GM21723 (cell line): ENCODE data around the gene MIER2.
"Not testable (repeated sequence)": the region's sequence is repeated elsewhere in the genome, so short reads cannot be mapped to it uniquely, and the experiment has no call there.

Experiments used
- ATAC-seq: cut with Tn5 transposase; IDR thresholded peaks from one replicate; pipeline ENCODE4 v1.9.1; 2021; ENCODE audit warnings: mild to moderate bottlenecking, moderate library complexity; ENCODE audit not compliant: unreplicated experiment

Gene MIER2

GRCh38 chr19:291006-291521 lies 53.5 kb downstream of the MIER2 start, which contains the start of gene PLPP2:
TSS of gene PLPP2 (minus strand) at chr19:291403. CDS start at chr19:291336, 67 bp downstream.
- no peak for ATAC-seq

DNA sequence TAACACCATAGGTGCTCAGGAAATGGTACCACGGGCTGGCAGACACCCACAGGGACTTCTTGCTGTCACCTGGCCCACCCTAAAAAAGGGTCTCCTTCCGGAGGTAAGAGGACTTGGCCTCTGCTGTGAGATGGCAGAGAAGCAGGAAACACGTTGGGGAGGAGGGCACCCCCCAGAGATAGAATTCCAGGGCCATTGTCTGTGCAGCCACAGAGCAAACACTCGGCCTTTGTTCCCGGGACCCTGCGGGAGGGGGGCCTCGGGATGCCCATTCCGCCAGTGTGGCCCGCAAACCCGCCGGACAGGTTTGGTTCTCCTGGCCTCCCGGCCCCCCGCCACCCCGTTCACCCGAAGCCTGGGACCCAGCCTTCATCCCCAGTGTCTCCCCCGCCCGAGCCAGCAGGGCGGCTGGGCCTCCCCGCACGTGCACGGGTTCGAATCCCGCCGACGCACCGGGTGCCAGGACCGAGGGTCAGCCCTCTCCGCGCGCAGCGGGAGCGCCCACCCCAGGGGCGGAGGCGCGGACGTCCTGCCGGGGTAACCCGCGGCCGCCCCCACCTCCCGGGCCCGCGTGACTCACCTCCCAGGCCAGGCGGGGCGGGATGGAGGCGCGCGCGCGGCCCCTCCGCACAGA lies 54.1 kb downstream of the MIER2 start:
- ATAC-seq, result no peak

DNA sequence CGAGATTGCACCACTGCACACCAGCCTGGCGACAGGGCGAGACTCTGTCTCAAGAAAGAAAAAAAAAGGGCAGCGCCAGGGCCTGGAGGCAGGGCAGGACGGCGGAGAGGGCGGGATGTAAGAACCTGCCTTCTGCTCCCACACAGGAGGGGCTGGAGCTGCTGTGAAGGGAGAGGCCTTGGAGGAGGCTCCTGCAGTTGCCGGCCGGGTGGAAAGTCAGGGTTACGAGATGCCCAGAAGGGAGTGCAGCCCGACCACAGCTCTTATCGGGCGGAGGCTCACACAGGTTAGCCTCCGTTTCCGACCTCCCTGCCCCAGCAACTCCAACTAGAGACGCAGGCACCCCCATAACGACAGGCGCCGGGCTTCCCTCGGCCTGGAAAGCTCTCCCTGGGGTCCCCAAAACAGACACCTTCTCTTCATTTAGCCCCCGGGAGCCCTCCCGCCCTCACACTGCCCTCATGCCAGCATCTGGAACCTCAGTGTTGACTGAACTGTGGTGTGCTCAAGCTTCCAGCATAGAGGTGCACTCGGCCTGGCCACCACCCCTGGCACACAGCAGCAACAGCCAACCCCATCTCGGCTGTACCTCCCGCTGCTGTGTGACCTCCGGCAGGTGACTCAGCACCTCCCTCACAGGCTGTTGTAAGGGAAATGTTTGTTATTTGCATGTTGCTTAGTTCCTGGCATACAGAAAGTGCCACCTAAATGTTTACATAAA lies 54.8 kb downstream of the MIER2 start:
- ATAC-seq, result no peak

GRCh38 chr19:288911-289310 lies 55.7 kb downstream of the MIER2 start:
- no peak for ATAC-seq

- no peak for ATAC-seq
Measured at GRCh38 chr19:287381-287871, 57.2 kb downstream of the MIER2 start.

DNA sequence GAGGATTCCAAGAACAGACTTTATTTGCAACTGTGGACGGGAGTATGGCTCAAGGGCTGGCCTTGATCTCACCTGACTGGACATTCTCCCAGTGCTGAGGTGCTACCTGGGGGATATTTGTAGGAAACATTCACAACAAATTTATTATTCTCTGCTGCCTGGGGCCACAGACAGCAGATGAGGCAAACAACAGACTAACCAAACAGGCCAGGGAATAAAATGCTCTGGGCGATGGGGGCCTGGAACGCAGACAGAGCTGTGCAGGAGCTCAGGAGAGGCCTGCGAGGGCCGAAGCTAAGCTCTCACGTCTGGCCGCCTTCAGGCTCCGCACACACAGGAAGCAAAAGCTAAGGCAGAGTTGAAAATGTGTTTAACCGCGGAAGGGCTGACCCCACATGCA lies 61.2 kb downstream of the MIER2 start:
- no peak for ATAC-seq

DNA sequence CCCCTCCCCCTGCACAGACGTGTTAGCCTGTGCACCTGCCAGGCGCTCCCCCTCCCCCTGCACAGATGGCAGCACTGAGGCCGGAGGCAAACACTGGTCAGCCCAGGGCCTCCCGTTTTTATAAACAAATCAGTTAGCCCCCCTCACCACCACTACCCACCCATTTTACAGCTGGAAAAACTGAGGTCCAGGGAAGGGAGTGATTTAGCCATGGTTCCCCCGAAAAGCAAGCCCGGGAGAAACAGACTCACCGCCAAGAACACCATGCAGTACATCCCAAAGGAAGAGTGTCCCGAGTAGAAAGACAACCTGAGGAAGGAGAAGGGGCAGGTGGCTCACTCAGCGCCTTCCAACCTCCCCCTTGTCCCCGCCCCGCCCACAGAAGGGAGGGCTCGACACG lies 62.1 kb downstream of the MIER2 start:
- ATAC-seq, result no peak

DNA sequence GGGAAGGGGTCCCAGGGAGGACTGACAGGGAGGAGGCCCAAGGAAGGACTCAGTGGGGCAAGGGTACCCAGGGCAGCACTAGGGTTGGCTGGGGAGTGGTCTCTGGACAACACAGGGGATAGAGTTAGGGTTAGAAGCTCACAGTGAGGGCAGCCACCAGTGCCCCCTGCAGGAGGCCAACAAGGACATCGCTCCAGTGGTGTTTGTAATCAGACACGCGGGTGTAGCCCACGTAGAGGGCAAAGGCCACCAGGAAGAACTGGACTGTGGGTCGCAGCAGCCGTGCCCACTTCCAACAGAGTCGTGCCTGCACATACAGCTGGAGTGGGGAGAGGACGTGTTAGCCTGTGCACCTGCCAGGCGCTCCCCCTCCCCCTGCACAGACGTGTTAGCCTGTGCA lies 62.6 kb downstream of the MIER2 start:
- no peak for ATAC-seq

GRCh38 chr19:281156-281853 lies 63.3 kb downstream of the MIER2 start:
- ATAC-seq, result no peak

DNA sequence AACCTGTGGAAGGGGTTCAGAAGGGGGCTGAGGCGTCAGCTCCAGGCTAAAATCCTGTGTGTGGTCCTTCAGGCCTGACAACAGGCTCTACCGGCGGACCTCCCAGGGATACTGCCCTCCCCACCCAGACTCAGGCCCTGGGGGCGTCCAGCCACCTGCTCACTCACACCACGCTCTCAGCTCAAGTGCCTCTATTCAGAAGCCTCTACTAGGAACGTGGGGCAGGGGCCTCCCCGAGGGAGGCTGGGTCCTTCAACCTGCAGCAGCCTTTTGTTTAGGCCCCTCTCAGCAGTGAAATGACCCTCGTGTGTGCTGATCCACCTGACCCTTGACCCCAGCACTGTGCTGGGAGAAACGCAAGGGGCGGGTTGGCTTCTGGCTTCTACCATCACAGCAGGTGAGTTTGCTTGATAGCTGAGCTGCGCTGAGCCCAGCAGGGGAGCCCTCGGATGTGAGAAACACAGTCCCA lies 64.0 kb downstream of the MIER2 start:
- no peak for ATAC-seq

GRCh38 chr19:279656-280055 lies 64.9 kb downstream of the MIER2 start:
- no peak for ATAC-seq

DNA sequence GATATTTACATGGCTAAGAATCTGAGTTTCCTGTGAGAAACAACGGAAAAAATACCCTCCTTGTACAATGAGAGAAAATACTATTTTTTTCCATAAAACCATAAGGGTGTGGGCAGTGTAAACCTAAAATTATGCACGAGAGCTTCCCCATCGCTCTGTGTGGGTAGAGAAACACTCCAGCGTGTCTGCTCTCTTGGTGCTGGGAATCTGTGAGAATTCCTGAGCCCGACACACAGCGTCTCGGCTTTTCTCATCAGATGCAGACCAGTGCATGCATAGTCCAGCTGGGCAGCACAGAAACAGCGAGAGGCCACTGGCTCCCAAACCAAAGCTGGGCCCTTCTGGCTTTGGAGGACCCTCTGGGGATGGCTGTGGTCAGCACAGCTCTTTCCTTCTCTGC lies 65.4 kb downstream of the MIER2 start:
- ATAC-seq, result no peak

- ATAC-seq, result no peak
Measured at GRCh38 chr19:277581-278165, 66.9 kb downstream of the MIER2 start.

GRCh38 chr19:277131-277530 lies 67.5 kb downstream of the MIER2 start:
- ATAC-seq, result no peak

GRCh38 chr19:275958-276646 lies 68.5 kb downstream of the MIER2 start:
- ATAC-seq, result no peak

GRCh38 chr19:275000-275399 lies 69.6 kb downstream of the MIER2 start:
- no peak for ATAC-seq

- no peak for ATAC-seq
Measured at GRCh38 chr19:273393-273792, 71.2 kb downstream of the MIER2 start.

DNA sequence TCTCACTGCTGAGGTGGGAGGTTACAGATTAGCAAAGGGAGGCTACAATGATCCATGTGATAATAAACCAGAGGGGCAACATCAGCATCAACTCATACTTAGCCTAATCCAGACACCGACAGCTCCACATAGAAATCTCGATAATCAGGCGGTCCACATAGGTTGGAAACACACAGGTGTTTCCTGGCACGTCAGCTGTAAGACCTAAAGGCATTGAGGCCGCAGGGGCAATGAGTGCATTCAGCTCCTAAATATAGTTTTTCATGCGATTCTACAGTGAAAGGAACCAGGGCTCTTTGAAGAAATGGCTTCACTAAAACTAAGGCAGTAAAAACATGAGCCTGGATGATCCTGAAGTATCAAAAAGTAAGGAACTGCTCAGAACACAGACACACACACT lies 72.7 kb downstream of the MIER2 start:
- ATAC-seq, result no peak

DNA sequence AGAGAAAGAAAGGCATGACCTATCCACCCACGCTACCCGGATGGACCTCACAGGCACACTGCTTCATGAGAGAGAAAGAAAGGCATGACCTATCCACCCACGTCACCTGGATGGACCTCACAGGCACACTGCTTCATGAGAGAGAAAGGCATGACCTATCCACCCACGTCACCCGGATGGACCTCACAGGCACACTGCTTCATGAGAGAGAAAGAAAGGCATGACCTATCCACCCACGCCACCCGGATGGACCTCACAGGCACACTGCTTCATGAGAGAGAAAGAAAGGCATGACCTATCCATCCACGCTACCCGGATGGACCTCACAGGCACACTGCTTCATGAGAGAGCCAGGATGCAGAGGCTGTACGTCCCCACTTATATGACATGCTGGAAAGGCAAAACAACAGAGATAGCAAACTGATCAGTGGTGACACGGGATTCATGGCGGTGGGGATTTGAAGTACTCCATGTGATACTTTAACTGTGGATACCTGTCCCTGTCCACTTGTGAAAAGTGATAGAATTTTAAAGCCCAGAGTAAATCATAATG lies 73.8 kb downstream of the MIER2 start:
- not testable (repeated sequence) for ATAC-seq

DNA sequence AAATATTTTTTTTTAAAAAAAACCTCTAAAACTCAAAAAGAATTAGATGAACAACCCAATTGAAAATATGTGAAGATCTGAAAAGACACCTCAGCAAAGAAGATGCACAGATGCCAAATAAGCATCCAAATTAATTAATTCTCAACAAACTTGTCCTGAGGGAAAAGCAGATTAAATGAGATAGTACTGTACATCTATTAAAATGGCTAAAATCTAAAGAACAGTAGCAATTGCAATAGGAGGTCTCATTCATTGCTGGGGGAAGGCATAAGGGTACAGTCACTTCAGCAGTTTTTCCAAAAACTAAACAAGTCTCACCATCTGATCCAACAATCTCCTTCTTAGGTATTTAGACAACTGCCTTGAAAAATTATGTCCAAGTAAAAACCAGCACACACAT lies 75.4 kb downstream of the MIER2 start:
- ATAC-seq, result no peak
